CD14-positive monocyte (primary cell): ENCODE measurements around the gene FAAP100. TPM values are rescaled to one million over a fixed set of nuclear protein-coding genes. Genes with fewer than 3 reads are reported as not detected.

Experiments
- DNase-seq, 3 donors: peaks; one replicate each; pipeline ENCODE4 v3.0.0-alpha.2; 2011 to 2022
- H2AFZ ChIP-seq: 2 replicates; pipeline ENCODE4 v1.6.0; 2012; ENCODE audit warnings: mild to moderate bottlenecking, low read depth, low read length, inconsistent platforms; ENCODE audit not compliant: insufficient read depth, poor library complexity, severe bottlenecking
- H3K27ac ChIP-seq, 2 donors: 1 replicate in 1 of 2; 2 replicates in 1 of 2; pipeline ENCODE4 v1.5.1; 2012 to 2013; ENCODE audit warnings: low read length in 2 of 2, control low read depth in 1 of 2, inconsistent platforms in 1 of 2, low read depth in 1 of 2, mild to moderate bottlenecking in 1 of 2
- H3K27me3 ChIP-seq, 2 donors: one replicate each; pipeline versions ENCODE4 v1.6.0 to v1.6.1; 2011 to 2013; ENCODE audit warnings: low read length in 2 of 2; ENCODE audit not compliant: control insufficient read depth in 2 of 2, insufficient read depth in 2 of 2
- H3K36me3 ChIP-seq, 2 donors: replicated peaks in 1 of 2; 1 replicate in 1 of 2; 2 replicates in 1 of 2; pipeline versions ENCODE4 v1.5.1 to v1.6.1; 2012 to 2013; ENCODE audit warnings: low read length in 2 of 2, control low read depth in 1 of 2, inconsistent platforms in 1 of 2, mild to moderate bottlenecking in 1 of 2; ENCODE audit not compliant: insufficient read depth in 2 of 2, control insufficient read depth in 1 of 2
- H3K4me1 ChIP-seq, 2 donors: 1 replicate in 1 of 2; 2 replicates in 1 of 2; pipeline versions ENCODE4 v1.5.1 to v1.6.1; 2012 to 2013; ENCODE audit warnings: low read length in 2 of 2, control low read depth in 1 of 2, inconsistent platforms in 1 of 2, mild to moderate bottlenecking in 1 of 2, moderate library complexity in 1 of 2; ENCODE audit not compliant: insufficient read depth in 2 of 2, control insufficient read depth in 1 of 2
- H3K4me2 ChIP-seq: replicated peaks from 2 replicates; pipeline ENCODE3; 2012; ENCODE audit warnings: low read length, moderate library complexity, mild to moderate bottlenecking; ENCODE audit not compliant: poor library complexity, severe bottlenecking; ENCODE audit errors: extremely low read depth
- H3K4me3 ChIP-seq, 3 experiments: fragments of 200-600 bp in 1 of 3; sonication (generic) in 1 of 3; replicated peaks in 1 of 3; 1 replicate in 2 of 3; 2 replicates in 1 of 3; pipeline ENCODE4 v1.5.1; 2011 to 2013; ENCODE audit warnings: low read length in 3 of 3, mild to moderate bottlenecking in 3 of 3, control low read depth in 2 of 3, low read depth in 2 of 3, inconsistent platforms in 1 of 3, moderate library complexity in 1 of 3
- H3K79me2 ChIP-seq: 2 replicates; pipeline ENCODE4 v1.6.0; 2012; ENCODE audit warnings: mild to moderate bottlenecking, control low read depth, inconsistent platforms, low read length, moderate library complexity; ENCODE audit not compliant: insufficient read depth
- H3K9ac ChIP-seq: 2 replicates; pipeline ENCODE4 v1.6.0; 2017; ENCODE audit warnings: low read length, mild to moderate bottlenecking; ENCODE audit not compliant: insufficient read depth, poor library complexity, severe bottlenecking
- H3K9me3 ChIP-seq, 2 donors: replicated peaks in 1 of 2; 1 replicate in 1 of 2; 2 replicates in 1 of 2; pipeline versions ENCODE4 v1.5.1 to v1.6.1; 2012 to 2013; ENCODE audit warnings: low read length in 2 of 2, control low read depth in 1 of 2; ENCODE audit not compliant: control insufficient read depth in 1 of 2, insufficient read depth in 1 of 2
- H4K20me1 ChIP-seq: 2 replicates; pipeline ENCODE4 v1.6.0; 2012; ENCODE audit warnings: mild to moderate bottlenecking, low read length, control low read depth, moderate library complexity; ENCODE audit not compliant: insufficient read depth
- H3K27ac Mint-ChIP-seq, 7 donors: one replicate each; pipeline ENCODE4 v1.8.0; 2020; ENCODE audit warnings: mild to moderate bottlenecking in 7 of 7, mixed read lengths in 7 of 7, moderate library complexity in 6 of 7, inconsistent platforms in 2 of 7
- H3K27me3 Mint-ChIP-seq, 3 donors: one replicate each; pipeline ENCODE4 v1.8.0; 2021 to 2022; ENCODE audit warnings: low read depth in 3 of 3, mild to moderate bottlenecking in 3 of 3, mixed read lengths in 3 of 3, moderate library complexity in 3 of 3, inconsistent platforms in 1 of 3
- H3K36me3 Mint-ChIP-seq, 2 donors: one replicate each; pipeline ENCODE4 v1.8.0; 2020; ENCODE audit warnings: mixed read lengths in 2 of 2, inconsistent platforms in 1 of 2, mild to moderate bottlenecking in 1 of 2
- H3K4me1 Mint-ChIP-seq: one replicate; pipeline ENCODE4 v1.8.0; 2020; ENCODE audit warnings: mild to moderate bottlenecking, mixed read lengths
- H3K4me3 Mint-ChIP-seq, 2 donors: one replicate each; pipeline ENCODE4 v1.8.0; 2020; ENCODE audit warnings: mild to moderate bottlenecking in 2 of 2, mixed read lengths in 2 of 2, moderate library complexity in 1 of 2
- H3K9me3 Mint-ChIP-seq, 7 donors: one replicate each; pipeline ENCODE4 v1.8.0; 2020 to 2022; ENCODE audit warnings: mixed read lengths in 7 of 7, mild to moderate bottlenecking in 6 of 7, moderate library complexity in 6 of 7, inconsistent platforms in 2 of 7
- CTCF ChIP-seq: fragments of 200-600 bp; IDR thresholded peaks from one replicate; pipeline ENCODE4 v1.8.0; 2022; ENCODE audit warnings: antibody characterized with exemption, mild to moderate bottlenecking
- WGBS: methylation state at CpG from one replicate; pipeline ENCODE4 v1.1.5; 2013; ENCODE audit warnings: missing lambda C conversion rate; ENCODE audit not compliant: insufficient coverage; 5-methylcytosine and 5-hydroxymethylcytosine counted together
- intact Hi-C, 2 donors: fragments of 100-400 bp; cut with micrococcal nuclease; formaldehyde crosslinking; loops; one replicate each; pipeline versions ENCODE4 v1.15.0 to v1.15.1; 2023
- polyA plus RNA-seq, 3 donors: library from polyadenylated mRNA; depleted of rRNA in 1 of 3; unstranded in 2 of 3; stranded (reverse) in 1 of 3; fragments of 300-500 nt in 2 of 3; fragments of >200 nt in 1 of 3; fragmentation: Illumina TruSeq in 2 of 3; gene quantifications; 1 replicate in 2 of 3; 2 replicates in 1 of 3; pipeline ENCODE4 v1.2.3, GENCODE V29; 2012 to 2021

FAAP100 gene
- polyA plus RNA-seq, 3 donors, result 10.3 to 37.6 (median 13.9) TPM

GRCh38 chr17:81535007-81535328 lies 17.2 kb downstream of the FAAP100 start:
- H3K9me3 Mint-ChIP-seq, result peaks cover 0 to 6% (median 2%) of the 10 kb centered on the region in 7 donors
- intact Hi-C loops, result loop anchor here in 1 of 2 donors (5.0 kb wide), 1 partner anchor 278 kb away; no protein-coding TSS in a partner anchor
- peaks cover 9 to 55% of the 10 kb centered on the region in 2 donors for H3K27me3 ChIP-seq

More at GRCh38 chr17:81535007-81535328, 17.2 kb downstream of the FAAP100 start:
- Histone ChIP-seq H3K4me2 (no peak overlapping the region), H4K20me1 (peaks cover 13% of the 10 kb centered on the region), H3K9ac (no peak overlapping the region), H3K27ac (no peak overlapping the region), H3K79me2 (no peaks in the 10 kb centered on the region), H3K36me3 (peaks cover 15 to 22% of the 10 kb centered on the region in 2 donors), H3K4me1 (peaks cover 7 to 12% of the 10 kb centered on the region in 2 donors), H2AFZ (no peak overlapping the region), H3K9me3 (peaks cover 0 to 16% of the 10 kb centered on the region in 2 donors), H3K4me3 (no peak overlapping the region)
- TF ChIP-seq CTCF, result no peak
- no peak for DNase-seq
- H3K27me3 Mint-ChIP-seq, result peaks cover 35 to 53% (median 41%) of the 10 kb centered on the region in 3 donors
- 74% methylated on average over 3 of the region's 5 CpGs for WGBS
- H3K4me1 Mint-ChIP-seq, result peaks cover 11% of the 10 kb centered on the region
- peak overlapping the region in 1 of 2 donors; percentile 35 for H3K4me3 Mint-ChIP-seq
- H3K36me3 Mint-ChIP-seq, result peaks cover 13 to 22% of the 10 kb centered on the region in 2 donors
- H3K27ac Mint-ChIP-seq, result no peak overlapping the region
